GM19351 (cell line): ENCODE results near the gene UBXN1.
"Not testable (repeated sequence)": the region's sequence is repeated elsewhere in the genome, so short reads cannot be mapped to it uniquely, and the experiment has no call there.

Experiments
- ATAC-seq: cut with Tn5 transposase; IDR thresholded peaks from one replicate; pipeline ENCODE4 v1.9.1; 2021; ENCODE audit warnings: mild to moderate bottlenecking, moderate library complexity; ENCODE audit not compliant: unreplicated experiment

The UBXN1 gene

DNA sequence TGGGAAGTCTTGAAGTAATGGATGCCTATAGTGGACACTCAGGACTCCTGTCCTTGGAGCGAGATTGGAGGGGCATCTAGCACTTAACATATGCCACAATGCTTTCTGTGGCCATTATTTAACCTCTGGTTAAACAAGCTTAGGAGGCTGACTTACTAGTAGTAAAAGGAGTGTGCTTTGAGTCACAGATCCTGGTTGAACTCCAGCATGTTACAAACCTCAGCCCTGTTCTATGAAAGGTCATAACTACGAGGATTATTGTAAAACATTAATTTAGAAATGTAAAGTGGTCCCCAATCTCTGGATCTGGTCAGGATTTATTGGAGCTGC lies 5.7 kb downstream of the UBXN1 start:
- no peak for ATAC-seq

- ATAC-seq: peak; percentile 75
Observed at GRCh38 chr11:62671608-62672389, 7.1 kb downstream of the UBXN1 start, which contains the start of the genes LBHD1 and UQCC3. TSS of gene LBHD1 (minus strand) at chr11:62672267. CDS start at chr11:62670031, 2,236 bp downstream. TSS of gene UQCC3 (plus strand) at chr11:62671673. CDS start at chr11:62671746, 73 bp downstream.

DNA sequence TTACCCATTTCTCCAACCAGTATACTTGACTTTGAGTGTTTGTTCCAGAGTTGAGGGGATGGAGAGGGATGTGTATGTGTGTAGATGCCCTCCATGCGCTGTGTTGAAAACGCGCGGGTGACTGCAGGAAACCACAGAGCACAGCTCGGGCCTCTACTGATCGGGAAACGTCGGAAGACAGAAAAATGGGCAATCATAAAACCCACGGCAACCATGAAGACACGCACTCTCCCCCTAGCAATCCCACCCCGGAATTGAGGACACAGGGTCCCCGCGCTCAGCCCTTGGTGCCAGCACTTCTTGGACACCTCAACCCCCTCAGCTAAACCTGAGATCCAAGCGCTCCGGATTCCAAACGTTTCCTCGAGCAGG lies 7.7 kb downstream of the UBXN1 start:
- ATAC-seq: peak; percentile 22

DNA sequence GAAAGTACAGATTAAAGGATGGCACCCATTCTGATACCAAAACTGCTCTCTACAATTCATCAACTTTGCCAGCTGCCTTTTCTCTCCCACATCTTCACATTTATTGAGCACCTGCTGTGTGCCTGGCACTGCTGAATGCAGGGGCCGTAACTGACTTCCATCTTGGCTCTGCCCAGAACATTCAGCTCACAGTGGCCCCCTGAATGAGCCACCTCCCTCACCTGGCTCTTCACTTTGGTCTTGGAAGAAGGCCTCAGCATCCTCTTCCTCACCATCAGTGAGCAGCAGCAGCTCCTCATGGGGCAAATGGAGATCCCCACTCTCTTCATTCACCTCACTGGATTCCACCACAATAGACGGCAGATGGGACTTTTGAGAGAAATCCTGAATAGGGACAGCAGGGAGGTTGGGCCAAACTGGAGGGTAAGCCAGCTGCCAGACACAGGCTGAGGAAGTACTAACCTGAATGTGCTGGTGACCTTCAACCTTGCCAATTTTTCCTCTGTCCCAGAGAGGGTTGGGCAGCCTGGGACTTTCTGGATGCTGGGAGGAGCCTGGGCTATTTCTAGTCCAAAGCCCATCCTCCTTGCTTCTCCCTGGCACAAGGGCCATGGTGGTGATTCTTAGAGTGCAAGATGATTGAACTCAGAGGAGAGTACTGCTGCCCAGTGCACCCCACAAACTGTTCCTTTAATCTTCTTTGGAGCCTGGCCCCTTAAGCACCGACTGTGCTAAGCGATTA lies 9.3 kb downstream of the UBXN1 start:
- no peak for ATAC-seq

DNA sequence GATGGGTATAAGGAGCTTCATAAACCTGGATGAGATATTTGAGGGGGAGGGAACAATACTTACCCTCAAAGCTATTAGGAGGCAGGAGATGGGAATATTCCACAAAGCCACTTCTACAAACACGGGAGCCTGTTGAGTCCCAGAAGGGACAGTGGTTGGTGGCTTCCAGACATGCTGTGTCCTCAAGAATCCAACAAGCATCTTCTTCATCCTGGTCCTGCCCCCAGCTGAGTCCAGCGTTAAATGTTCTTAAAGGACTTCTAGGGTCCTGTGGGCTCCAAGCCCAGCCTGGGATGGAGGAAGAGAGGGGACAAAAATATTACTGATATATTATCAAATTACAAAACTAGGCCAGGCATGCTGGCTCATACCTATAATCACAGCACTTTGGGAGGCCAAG lies 11.4 kb downstream of the UBXN1 start:
- ATAC-seq: no peak

- no peak for ATAC-seq
Observed at GRCh38 chr11:62666259-62666926, 12.5 kb downstream of the UBXN1 start.

- ATAC-seq: peak; percentile 17
Observed at GRCh38 chr11:62665599-62666258, 13.1 kb downstream of the UBXN1 start.

DNA sequence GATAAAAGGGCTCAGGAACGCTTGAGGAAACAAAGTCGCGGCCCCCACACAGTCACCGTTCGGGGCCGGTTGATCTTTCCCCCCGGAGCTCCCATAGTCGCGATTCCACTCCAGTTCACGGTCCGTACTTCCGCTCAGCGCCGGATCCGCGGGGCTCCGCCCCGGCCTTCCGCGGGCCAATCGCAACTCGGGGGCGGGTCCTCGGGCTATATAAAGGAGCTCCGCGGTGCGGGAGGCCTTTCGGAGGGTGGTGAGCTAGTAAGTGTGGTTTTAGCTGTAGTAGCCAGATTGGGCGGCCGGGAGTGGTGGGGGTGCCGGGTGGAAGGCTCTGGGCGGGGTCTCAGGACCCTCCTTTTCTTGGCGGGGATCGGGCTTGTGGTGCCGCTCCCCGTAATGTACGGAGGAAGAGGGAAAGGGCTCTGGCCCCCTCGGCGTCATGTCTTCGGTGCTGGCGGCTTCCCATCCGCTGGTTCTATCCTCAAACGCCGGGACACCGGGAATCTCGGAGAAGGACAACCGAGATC lies 13.7 kb downstream of the UBXN1 start, which contains the start of the genes C11orf98 and CSKMT:
Gene C11orf98, minus strand, starts transcription at position 136 of the 524 bp plus-strand sequence. Its CDS starts 41 bp downstream, at position 95.
Gene CSKMT, plus strand, starts transcription at position 238 of the 524 bp plus-strand sequence. CDS start 568 bp downstream, outside the sequence.
- ATAC-seq: peak; percentile 82

GRCh38 chr11:62664405-62665074 lies 14.3 kb downstream of the UBXN1 start:
- peak; percentile 34 for ATAC-seq

DNA sequence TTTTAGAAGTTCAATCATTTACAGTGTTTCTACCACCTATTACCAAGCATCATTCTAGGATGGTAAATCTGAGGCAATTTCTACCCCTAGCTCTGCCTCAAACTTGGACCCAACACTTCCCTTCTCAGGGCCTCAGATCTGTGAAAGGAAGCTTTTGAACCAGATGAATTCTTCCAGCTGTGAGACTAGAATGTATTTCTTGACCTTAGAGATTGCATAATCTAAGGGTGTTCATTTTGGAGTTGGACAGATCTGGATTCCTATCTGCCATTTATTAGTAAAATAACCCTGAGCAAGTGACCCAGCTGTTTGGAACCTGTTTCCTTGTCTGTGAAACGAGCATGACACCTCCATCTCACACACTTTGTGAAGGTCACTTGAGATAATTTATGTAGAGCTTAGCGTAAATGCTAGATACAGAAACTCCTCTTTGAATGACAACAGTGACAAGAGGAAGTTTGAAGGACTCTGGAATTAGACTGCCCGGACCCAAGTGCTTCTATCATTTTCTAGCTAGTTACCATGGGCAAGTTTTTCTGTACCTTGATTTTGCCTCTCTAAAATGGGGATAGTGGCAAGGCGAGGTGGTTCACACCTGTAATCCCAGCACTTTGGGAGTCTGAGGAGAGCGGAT lies 22.0 kb downstream of the UBXN1 start:
- no peak for ATAC-seq

GRCh38 chr11:62654297-62654696 lies 24.6 kb downstream of the UBXN1 start:
- ATAC-seq: no peak

- no peak for ATAC-seq
Observed at GRCh38 chr11:62652161-62653006, 26.5 kb downstream of the UBXN1 start.

GRCh38 chr11:62650283-62650682 lies 28.6 kb downstream of the UBXN1 start:
- not testable (repeated sequence) for ATAC-seq

DNA sequence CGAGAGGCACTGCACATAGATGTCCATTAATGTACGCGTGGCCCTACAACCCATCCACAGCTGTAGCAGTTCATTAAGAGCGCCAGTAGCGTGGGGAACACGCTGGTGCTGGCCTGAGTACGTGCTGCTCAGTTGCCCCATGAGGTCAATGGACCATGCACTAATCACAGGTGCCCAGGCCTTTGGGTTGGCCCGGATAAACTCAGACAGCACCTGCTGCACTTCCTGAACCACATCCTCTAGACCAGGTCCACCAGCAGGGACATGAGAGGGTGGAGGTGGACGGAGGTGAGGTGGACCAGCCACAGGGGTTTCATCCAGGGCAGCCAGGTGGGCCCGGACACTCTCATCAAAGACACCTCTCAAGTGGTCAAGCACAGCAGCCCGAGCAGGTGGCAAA lies 29.4 kb downstream of the UBXN1 start:
- ATAC-seq: no peak

GRCh38 chr11:62648967-62649364 lies 29.9 kb downstream of the UBXN1 start:
- no peak for ATAC-seq

- ATAC-seq: no peak
Observed at GRCh38 chr11:62648185-62648966, 30.5 kb downstream of the UBXN1 start.

- no peak for ATAC-seq
Observed at GRCh38 chr11:62647609-62648005, 31.3 kb downstream of the UBXN1 start.
